Measurements from ENCODE around the gene PBLD.
A peak's percentile ranks its signal among the peaks of the same experiment; 100 is the strongest.
"Not testable (repeated sequence)": the region's sequence is repeated elsewhere in the genome, so short reads cannot be mapped to it uniquely, and the experiment has no call there.

The PBLD gene

DNA sequence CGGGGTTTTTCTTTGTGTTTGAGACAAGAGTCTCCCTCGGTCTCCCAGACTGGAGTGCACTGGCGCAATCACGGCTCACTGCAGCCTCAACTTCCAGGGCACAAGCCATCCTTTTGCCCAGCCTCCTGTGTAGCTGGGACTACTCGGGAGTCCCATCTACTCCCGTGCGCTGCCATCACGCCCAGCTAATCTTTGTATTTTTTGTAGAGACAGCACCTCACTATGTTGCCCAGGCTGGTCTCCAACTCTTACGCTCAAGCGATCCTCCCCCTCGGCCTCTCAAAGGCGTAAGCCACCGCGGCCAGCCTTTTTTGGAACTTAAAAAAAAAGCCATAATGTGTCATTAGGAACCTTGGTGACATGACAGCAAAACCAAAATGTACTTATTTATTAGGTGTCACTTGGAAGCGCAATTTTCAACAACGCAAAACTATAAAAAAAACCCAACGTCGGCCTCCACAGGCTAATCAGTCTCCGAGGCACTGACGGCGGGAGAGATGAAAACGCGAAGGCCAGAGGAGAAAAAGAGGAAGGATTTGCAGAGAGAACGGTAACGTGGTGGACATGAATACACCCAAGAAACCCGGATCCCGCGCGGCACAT lies 1.8 kb downstream of the PBLD start:
- no peak for DNase-seq (ENCODE audit: low spot score)

DNA sequence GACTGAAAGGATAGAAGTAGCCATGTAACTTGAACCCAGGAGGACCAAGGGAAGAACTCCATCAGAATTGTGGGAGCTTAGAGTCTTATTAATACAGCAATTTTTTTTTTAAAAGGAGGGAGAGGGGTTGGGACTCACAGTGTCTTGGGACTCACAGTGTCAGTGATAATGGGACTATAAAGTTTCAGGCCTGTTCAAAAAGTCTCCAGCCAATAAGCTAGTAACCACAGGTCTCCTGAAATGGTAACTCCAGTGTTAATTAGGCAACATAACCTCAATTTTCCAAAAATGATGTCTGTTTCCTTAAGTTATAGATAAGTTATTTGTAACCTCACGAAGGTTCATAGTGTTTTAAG lies 3.2 kb downstream of the PBLD start:
- no peak for DNase-seq (ENCODE audit: low spot score)

DNA sequence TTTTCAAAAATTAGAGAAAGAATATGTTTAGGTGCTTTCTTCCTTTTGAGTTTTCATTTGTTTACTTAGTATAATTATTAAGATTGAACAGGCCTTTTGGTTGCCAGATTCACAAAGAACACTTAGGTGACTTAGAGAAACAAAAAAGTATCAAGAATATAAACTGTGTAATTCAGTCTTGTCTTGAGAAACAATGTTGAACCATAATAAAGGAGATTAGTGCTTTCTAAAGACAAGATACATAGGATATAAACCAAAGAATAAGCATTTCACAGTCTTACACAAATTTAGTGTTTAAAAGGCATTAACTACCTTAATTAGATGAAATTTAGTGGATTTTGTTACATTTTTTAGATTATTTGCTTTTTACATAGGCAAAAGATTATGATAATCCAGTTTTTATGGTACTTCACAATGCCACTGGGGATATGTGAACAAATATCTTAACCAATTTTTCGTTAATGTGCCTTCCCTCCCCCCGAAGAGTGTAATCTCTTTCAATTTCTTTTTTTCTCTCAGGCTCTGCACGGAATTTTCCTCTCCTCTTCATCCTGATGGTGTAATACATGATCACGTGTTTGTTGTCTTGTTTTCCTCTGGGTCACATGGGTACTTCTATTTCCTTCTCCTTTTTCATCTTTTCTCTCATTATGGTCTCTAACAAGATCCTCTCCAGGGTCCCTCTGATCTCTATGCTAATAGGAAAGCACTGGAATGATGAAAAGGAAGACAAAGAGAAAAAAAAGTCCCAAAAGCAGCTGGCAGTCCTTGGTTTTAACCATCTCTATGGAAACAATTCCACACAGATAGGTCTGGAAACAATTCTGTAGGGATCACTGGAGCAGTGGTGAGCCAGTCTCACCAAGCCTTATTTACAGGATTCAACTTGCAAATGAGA lies 4.6 kb downstream of the PBLD start:
- DNase-seq (ENCODE audit: low spot score), result no peak

DNA sequence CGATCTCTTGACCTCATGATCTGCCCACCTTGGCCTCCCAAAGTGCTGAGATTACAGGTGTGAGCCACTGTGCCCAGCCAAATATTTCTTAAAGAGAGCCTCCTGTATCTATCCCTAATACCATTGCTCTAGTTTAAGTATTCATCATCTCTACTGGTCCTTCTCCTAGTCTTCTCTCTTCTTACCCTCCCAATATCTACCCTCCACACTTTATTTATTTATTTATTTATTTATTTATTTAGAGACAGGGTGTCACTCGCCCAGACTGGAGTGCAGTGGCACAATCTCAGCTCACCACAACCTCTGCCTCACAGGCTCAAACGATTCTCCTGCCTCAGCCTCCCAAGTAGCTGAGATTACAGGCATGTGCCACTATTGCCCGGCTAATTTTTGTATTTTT lies 8.3 kb downstream of the PBLD start:
- DNase-seq (ENCODE audit: low spot score), result not testable (repeated sequence)

DNA sequence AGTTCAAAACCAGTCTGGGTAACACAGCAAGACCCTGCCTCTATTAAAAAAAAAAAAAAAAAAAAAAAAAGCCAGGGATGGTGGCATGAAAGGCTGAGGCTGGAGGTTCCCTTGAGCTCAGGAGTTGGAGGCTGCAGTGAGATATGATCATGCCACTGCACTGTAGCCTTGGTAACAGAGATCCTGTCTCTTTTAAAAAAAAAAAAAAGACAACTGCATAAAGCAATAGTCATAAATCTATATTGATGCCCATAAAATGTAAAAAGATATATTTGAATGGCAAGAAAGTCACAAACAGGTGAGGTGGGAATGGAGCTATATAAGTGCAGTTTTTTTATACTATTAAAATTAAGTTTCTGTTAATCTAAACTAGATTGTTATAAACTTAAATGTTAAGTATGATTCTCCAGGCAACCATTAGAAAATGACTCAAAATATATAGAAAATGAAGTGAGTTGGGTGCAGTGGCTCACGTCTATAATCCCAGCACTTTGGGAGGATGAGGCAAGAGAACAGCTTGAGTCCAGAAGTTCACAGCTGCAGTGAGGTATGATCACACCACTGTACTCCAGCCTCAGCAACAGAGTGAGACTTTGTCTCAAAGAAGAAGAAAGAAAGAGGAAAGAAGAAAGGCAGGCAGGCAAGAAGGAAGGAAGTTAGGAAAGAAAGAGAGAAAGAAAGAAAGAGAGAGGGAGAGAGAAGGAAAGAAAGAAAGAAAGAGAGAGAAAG lies 14.2 kb downstream of the PBLD start:
- DNase-seq (ENCODE audit: low spot score), result no peak

DNA sequence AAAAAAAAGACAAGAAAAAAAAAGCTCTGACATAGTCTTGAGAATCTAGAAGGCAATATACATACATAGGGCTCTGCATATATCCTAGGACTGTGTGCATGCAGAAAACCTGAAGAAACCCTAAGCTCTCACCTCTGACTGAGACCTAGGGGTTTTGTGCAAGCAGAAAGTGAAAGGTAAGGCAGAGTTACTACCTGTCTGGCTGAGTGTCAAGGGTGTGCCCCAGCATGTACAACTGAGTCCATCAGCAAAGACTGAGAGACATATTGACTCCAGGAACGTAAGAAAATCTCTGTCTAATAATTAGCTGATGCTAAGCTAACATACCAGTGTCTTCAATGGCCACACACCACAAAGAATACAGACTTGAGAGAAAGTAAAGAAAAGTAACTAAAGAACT lies 17.1 kb downstream of the PBLD start:
- no peak for DNase-seq (ENCODE audit: low spot score)

DNA sequence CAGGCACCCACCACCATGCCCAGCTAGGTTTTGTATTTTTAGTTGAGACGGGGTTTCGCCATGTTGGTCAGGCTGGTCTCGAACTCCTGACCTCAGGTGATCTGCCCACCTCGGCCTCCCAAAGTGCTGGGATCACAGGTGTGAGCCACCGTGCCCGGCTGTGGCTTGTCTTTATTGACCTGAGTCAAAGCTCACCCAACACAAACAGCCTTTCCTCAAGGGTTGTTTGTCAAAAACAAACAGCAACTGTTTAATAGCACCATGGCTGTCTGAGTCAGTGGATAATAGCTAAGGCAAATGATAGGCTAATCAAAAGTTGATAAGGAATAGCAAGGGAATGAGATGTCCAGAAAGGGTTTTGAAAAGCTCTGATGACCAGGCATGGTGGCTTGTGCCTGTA lies 17.8 kb downstream of the PBLD start:
- DNase-seq (ENCODE audit: low spot score), result not testable (repeated sequence)

DNA sequence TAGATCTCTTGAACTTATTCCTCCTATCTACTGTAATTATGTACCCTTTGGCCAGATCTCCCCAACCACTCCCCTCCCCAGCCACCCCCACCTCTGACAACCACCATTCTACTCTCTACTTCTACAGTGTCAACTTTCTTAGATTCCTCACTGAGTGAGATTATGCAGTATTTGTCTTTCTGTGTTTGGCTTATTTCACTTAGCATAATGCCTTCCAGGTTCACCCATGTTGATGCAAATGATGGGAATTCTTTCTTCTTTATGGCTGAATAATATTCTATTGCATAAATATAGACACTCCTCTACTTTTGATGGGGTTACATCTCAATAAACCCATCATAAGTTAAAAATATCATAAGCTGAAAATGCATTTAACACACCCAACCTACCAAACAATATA lies 22.2 kb downstream of the PBLD start:
- no peak for DNase-seq (ENCODE audit: low spot score)

DNA sequence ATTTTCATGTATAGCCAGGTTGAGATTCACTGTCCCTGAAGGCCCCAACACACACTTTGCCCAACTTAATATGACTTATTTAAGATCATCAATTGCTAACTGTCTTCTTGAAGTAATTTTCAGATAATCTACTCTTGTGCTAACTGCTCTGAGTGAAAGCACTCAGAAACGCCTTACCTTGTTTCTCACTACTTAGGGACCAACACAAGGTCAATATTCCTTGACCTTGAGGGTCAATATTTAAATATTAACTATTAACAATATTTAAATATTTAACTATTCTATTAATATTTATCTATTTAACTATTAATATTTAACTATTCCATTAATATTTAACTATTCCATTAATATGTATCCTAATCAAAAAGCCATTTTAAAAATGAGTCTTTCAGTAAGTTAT lies 26.9 kb downstream of the PBLD start:
- no peak for DNase-seq (ENCODE audit: low spot score)

DNA sequence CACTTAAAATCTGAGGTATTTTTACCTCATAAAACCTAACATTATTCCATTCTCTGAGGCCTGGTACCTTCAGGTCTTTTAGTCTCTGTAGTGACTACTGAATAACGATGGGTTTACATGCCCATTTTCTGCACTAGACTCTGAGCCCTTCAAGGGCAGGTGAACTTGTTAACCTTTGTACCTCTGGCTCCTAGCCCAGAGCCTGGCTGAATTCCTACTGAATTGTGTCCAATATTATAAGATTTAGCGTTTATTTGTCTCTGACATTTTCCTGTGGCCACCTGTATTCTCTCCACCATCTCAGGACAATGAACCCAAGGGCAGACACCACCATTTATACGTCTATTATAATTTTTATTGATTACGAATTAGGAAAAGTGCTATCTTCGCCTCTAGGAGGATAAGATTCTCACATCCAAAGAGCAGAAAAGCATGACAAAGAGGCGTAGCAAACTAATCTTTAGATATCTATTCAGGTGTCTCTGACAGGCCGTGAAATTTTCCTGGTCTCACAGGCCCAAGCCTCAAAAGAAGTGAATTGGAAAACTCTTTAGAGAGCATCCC lies 28.8 kb downstream of the PBLD start:
- no peak for DNase-seq (ENCODE audit: low spot score)

DNA sequence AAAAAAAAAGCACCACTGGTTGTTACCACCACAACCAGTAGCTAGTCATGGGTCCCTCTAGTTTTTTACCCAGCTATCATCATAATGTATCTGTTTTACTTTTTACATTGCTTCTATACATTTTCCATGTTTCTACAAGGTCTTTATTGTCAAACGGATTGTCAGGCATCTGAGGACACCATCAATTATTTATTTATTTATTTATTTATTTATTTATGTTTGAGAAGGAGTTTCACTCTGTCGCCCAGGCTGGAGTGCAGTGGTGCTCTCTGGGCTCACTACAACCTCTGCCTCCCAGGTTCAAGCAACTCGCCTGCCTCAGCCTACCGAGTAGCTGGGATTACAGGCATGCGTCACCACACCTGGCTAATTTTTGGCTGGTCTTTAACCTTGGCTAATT lies 29.9 kb downstream of the PBLD start:
- DNase-seq (ENCODE audit: low spot score), result no peak

DNA sequence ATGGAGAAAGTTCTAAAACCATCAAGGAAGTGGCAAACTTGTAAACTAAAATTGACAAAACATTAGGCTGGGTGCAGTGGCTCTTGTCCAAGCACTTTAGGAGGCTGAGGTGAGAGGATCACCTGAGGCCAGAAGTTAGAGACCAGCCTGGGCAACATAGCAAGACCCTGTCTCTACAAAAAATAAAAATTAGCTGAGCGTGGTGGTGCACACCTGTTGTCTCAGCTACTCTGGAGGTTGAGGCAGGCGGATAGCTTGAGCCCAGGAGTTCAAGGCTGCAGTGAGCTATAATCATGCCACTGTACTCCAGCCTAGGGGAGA lies 30.3 kb downstream of the PBLD start:
- DNase-seq (ENCODE audit: low spot score), result no peak

DNA sequence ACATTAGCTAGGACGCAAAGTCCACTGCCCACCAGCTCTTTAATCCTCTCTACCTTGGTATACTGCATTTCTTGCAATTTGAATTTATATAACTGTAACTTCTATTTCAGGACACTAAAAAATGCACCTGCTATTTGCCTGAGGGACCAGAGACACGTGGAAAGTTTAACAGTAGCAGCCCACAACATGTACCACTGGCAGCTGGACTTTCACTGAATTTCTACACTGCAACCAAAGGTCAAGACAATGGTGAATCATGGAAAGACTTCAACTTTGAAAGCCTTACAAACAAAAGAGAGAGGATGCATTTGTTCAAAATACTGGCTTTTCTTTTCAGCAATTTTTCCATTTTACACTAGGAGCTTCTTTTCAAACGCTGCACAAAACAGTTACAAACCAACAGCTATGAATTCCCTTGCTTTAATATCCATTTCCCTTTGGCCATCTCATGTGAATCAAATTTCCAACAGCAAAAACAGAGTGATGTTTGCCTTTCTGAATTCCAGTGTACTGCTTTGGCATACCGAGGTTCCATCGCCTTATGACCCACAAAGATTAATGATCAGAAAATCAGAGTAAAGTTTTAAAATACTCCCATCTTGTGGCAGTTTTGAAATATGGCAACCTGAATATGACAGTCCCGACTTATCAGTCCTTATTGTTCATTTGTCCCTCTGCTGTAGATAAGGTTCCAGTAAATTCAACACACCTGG lies 30.8 kb downstream of the PBLD start:
- peak; percentile 57 for DNase-seq (ENCODE audit: low spot score)

DNA sequence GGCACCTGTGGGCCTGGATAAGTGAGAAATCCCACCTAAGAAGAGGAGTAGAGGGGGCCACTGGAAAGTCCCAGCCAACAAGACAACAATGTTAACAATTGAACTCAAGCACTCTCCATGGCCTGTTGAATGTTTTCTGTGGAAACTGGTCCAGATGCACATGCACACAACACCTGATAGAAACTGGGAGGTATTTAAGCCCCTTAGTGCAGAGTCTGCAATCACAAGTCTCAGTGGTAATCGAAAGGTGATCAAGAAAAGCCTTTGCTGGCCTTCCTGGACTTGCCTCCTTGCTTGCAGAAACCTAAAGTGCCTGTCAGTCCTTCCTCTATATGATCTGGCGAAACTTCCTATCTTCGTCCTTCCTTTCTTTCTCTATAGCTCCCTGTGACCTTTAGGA lies 31.4 kb downstream of the PBLD start:
- DNase-seq (ENCODE audit: low spot score), result no peak

DNA sequence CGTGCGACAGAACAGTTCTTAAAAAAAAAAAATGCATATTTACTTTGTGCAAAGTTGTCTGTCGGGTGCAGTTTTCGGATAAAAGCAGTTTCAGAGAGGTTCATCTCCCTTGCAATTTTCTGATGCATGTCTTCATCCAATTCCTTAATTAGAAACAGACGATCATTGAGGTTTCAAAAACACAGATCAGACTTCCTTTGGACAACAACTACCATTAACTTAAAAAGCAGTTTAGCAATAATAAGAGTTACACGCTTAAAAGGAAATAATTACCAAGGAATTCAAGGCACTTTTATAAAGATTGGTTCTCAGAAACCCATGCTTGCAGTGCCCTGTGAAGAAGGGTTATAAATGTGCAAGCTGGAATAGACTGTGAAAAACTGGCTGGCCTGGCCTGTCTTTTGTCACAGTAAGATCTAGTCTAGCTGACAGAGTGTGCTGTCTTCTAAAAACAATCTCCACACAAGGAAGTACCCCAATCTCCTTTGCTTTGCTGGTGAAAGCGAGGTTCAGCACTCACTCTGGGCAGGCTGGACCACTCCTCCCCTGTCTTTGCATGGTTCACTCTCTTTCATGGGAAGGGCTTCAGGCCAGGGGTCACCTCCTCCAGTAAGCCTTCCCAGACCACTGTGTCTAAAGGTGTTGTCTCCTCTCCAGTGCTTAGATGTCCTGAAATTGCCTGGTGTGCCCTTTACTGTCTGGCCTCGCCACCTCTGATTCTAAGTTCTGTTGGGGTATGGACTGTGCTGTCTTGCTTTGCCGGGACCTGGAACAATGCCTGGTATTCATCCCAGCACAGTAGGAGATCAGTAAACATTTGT lies 35.7 kb downstream of the PBLD start:
- DNase-seq (ENCODE audit: low spot score), result no peak

DNA sequence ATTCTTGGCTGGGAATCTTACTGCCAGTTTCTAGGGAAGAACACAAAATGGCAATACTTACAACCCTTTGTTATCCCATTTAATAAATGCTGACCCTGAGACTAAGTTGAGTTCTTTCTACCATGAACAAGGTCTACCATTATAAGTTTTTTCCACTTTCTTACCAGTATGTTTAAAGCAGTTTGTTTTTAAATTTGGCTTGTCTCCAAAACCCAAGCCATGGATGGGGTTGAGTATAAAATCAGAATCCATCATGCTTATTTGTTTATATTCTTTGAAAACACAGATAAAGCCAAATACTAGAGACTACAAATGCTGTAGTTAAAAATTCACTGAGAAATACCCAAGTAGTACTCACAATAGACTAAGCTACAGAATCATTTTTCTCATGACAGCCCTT lies 42.0 kb downstream of the PBLD start:
- DNase-seq (ENCODE audit: low spot score), result no peak

DNA sequence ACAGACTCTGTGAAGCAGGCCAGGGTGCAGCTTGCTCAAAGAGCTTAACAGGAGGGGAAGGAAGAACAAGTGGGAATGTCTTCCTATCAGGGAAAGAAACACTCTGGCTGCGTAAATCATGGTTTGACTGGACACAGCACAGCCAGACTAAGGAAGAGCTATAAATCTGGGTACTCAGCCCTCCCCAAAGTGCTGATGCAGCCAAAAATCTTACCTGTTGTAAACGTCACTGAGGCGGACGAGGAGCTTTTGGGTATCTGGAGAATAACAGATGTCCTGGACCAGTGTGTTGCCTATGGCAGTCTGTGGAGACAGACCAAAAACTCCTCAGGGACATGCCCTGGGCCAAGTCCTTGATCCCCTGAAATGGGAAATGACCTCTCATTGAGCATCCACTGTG lies 44.0 kb downstream of the PBLD start:
- DNase-seq (ENCODE audit: low spot score), result no peak

DNA sequence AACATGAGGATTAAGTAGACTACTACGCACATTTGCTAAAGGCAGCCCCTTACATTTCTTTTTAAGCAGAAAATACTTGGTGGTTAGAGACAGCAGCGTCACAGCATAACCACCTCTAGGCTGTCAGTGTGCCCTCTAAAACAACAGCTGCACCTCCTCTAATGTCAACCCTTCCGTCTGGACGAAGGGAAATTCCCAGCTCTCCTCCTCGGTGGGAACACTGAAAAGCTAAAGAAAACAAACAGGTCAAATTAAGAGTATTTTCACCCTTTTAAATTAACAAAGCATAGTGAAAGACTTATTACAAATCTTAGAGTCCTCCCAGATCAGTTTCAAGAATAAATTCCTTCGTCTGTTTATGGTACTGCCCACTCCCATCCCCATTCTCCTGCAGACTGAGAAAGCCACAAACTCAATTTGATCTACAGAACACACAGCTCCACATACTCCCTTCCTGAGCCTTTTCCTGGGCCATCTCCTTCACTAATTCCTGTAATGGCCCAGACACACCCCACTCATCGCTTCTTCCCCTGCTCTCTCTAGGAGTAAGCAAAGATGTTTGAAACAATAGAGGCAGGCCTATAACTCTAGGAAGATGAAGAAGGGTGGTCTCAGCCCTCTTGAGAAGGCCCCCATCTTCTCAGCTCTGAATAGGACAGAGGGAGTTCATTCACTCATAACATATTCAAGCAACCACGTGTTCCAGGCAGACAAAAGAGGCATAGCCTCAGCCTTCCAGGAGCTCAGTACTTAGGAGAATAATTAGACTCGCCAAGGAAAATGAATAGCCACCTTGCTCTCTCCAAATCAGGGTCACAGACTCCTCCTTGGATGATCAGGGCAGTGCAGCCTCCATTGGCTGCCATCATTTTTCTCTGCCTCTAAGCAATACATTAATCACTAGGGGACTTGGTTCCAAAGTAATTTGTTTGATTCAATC lies 48.4 kb downstream of the PBLD start:
- DNase-seq (ENCODE audit: low spot score), result no peak

DNA sequence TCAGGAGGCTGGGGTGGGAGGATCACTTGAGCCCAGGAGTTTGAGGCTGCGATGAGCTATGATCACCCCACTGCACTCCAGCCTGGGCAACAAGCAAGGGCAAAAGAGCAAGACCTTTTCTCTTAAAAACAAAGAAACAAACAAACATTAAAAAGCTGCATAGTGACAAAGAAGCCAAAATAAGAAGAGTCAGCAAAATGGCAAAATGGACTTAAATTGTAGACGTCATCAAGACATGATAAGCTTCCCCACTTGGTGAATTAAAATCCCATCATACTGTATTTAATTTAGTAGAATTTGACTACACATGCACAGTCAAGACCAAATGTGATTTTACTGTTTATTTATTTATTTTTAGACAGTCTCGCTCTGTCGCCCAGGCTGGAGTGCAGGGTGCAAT lies 52.0 kb downstream of the PBLD start:
- no peak for DNase-seq (ENCODE audit: low spot score)

Measured in kidney capillary endothelial cell (primary cell).